Activated naive CD4-positive, alpha-beta T cell treated with anti-CD3 and anti-CD28 coated beads, Interleukin-2, amount 50 U/mL, for 16 hours (primary cell): ENCODE measurements around the gene TP53RK.
A peak's percentile ranks its signal among the peaks of the same experiment; 100 is the strongest.
"Not testable (repeated sequence)": the region's sequence is repeated elsewhere in the genome, so short reads cannot be mapped to it uniquely, and the experiment has no call there.

Source experiments
- DNase-seq: peaks from one replicate; pipeline ENCODE4 v3.0.0-alpha.2; 2020

Gene TP53RK

DNA sequence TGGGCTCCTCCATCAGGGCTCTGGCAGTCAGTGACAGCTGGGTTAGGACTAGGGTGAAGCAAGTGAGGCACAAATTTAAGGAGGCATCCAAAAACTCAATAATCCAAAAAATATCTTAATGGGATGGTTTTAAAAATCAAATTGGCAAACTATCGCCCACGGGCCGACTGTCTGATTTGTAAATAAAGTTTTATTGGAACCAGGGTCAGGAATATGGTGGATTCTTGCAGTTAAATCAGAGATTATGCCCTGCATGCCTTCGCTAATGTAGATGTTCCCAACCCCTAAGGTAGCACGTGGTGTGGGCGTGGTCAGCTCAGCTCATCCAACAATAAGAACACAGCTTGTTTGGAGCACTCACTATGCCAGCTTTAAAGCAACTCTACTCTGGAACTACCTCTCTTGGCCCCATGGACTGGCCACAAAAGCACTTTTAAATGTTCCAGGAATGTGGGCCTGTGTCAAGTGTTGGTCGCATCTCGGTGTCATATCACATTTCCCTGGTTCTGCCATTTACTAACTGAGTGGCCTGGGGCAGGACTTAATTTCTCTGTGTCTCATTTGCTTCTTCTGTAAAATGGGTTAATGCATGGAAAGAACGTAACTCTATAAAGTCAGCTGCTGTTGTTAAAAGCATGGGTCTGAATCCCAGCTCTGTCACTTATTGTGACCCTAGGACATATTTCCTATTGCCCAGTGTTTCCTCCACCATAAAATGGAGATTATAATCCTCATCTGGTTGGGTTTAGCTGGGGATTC is 7.0 kb downstream of the TP53RK start:
- DNase-seq = no peak

DNA sequence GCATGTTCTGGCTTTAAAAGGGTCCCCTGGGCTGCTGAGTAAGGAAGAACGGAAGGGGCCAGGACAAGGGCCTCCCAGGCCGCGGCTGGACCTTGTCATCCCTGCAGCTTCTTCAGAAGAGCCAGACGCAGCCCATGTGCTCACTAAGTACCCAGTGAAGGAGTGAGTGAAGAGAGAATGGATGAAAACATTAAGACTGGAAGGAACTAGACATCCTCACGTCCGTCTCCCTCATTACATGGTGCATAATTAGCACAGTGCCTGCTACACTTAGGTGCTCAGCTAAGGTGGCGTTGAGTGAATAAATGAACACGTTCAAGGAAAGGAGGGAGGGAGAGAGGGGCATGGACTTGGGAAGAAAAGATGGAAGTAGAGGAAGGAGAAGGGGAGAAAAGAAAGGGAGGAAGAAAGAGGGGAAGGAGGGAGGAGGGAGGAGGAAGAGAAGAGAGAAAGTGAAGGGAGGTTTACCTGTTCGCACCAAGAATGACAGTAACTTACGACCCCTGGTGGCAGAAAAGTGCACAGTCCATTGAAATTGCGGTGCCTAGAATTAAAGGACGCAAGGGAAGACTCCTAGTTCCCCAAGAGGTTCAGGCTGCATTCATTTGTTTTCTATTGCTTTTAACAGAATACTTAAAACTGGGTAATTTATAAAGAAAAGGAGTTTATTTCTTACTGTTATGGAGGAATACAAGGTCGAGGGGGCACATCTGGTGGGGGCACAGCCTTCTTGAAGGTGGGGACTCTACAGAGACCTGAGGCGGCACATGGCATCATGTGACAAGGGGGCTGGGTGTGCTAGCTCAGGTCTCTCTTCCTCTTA is 8.0 kb downstream of the TP53RK start:
- peak; percentile 67 for DNase-seq

DNA sequence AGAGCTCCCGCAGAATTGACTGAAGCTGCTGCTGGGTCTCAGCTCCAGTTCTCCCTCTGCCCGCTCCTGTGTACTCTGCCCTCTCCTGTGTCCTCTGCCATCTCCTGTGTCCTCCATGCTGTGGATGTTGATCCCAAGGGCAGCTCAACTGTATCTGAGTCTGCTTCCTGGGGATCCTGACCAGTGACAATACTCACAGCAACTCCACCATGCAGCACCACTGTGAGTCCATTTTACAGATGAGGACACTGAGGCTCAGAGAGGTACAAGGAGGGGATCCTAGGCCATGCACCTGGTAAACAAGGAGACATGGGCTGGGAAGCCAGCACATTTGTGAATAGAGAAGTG is 8.6 kb downstream of the TP53RK start:
- no peak for DNase-seq

DNA sequence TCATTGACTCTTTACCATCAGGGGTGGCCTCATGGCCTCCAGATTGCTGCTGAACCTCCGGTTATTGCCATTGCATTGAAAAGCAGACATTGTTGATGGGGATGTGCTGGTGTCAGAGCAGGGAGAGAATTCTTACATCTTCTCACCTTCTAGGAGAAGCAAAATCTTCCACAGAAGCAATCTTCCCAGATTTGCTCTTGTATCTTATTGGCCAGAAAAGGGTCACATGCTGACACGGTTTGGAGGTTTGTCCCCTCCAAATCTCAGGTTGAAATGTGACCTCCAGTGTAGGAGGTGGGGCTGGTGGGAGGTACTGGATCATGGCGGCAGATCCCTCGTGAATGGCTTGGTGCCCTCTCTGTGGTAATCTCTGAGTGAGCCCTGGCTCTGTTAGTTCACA is 10.7 kb downstream of the TP53RK start:
- DNase-seq = no peak

DNA sequence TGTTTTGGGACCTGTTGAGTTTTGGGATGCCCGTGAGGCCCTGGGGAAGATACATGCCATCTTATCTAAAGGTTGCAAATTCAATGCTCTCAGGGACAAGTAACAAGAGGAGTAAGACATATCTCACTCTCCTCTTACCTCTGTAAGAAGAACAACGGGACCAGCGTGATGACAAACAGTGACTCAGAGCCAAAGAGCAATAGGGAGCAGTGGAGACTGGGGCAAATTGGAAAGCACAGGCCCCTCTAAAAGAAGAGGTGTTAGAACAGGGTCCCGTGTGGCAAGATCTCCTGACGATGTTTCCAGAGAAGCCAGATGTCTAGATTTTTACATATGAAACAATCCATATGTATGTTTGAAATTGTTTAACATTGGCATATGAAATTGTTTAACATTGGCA is 11.6 kb downstream of the TP53RK start:
- DNase-seq = no peak

DNA sequence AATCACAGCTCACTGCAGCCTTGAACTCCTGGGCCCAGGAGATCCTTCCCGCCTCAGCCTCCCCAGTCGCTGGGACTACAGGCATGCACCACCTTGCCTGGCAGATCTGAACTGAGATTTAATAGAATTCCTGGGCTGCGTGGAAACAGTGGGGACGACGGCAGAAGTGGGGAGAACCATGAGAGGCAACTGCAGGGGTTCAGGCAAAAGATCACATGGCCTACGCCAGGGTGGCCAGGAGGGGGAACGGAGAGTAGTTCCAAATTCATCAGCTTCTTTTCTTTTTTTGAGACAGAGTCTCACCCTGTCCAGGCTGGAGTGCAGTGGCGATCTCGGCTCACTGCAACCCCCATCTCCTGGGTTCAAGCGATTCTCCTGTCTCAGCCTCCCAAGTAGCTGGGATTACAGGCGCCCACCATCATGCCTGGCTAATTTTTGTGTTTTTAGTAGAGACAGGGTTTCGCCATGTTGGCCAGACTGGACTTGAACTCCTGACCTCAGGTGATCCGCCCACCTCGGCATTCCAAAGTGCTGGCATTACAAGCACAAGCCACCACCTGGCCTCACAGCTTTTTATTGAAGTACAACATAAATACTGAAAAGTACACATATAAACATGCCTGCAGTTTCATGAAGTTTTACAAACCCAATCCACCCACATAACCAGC is 12.5 kb downstream of the TP53RK start:
- DNase-seq = not testable (repeated sequence)

DNA sequence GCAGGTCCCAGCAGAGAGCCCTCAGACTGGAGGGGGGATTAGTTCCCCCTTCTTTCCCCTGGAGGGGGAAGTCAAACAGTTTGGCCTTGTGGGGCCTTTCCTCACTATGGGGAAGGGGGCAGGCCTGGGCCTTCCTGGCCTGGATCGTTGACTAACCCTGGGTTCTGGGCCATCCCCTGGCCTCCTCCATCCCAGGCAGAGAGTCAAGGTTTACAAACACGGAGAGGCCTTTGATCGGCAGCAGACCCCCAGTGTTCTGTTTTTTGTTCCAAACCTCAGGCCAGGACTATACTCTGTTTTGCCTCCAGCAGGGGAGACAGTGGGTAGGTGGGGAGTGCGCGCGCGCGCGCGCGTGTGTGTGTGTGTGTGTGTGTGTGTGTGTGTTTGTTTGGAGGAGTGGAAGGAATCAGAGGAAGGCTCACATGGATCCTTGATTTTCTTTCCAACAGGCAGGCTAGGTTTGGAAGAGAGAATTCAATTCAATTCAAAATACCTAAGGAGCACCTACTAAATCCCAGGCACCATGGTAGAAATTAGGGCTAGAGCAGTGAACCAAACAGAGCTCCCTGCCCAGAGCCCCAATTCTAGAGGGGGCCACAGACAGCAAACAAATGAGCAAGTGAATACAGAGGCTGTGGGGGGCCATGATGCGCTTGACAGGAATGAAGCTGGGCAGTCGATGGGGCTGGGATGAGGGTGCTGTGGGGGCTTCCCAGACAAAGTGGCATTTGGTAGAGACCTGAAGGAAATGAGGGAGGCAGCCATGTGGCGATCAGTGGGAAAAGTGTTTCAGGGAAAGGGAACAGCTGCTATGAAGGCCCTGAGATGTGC is 14.8 kb downstream of the TP53RK start:
- no peak for DNase-seq

DNA sequence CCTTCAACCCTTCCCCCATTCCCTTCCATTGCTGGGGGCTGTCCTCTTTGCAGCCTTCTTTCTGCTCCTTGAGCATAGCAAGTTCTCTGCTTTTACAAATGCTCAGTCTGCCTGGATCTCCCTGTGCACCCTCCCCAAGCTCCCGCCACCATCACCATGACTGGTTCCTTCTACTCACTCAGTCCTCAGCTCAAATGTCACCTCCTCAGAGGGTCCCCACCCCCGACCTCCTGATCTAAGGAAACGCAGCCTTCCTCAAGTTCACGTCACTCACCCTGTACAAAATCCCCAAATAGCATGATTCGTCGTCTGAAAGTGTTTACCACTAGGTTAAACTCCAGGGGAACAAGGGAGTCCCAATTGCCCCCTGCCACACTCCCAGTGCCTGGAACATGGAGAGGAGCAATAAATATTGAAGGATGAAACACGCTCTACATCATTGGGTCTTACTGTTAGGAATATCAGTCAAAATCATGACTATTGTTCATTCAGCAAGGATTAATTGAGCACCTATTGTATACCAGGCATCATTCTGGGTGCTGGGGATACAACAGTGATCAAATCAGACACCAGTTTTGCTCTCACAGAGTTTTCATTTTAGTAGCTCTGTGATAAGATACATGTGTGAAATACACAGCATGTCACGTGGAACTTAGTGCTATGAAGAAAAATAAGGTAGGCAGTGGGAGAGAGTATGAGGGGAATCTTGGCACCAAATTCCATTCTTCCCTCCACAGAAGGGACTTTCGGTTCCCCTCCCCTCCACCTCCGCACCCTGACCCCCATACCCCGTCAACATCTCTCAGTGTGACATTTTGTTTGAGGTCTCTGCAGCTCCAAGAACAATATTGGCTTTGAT is 15.6 kb downstream of the TP53RK start:
- DNase-seq = no peak

DNA sequence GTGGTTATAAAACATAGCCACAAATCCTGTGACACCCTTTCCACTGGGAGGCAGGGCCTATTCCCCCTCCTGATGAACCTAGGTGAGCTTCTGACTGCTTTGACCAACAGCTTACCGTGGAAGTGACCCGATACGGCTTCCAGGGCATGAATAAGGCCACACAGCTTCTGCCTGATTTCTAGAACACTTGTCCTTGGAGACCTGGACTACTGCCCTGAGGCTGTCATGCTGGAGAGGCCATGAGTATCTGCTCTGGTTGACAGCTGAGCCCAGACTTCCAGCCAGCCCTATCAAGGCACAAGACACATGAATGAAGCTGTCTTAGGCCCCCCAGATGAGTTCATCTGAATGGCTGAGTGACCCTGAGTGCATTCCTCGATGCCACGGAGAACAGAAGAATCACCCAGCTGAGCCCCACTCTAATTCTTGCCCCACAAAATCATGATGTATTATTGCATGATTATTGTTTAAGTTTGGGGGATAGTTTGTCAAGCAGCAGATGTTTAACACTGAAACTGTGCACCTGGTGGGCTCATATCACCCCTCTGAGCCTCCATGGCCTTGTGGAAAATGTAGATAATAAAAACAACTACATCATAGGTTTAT is 16.6 kb downstream of the TP53RK start:
- no peak for DNase-seq

DNA sequence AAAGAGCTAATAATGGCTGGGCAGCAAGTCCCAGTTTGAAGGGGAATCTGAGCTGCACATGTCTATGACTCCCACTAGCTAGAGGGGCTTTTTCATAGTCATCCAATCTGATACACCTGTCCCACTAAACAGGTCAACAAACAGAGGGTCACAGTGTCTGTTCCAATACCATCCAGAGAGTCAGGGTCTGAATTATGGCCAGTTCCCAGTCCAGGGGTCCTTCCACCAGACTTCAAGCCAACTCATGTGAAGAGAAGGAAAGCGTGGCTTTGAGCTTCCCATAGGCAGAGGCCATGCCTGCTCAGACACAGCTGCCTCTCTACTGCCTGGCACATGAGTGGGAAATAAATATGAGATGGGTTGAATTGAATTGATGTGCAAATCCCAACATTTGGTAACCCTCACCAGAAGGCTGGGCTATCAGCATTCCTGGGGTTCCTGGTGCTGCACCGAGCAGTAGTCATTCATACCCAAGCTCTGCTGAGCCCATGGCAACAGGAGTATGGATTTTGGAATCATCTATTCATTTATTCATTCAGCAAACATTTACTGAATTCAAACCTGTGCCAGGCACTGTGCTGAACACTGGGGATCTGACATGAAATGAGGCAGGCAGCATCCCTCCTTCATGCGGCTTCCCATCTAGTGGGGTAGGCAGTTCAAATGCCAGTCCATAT is 17.2 kb downstream of the TP53RK start:
- no peak for DNase-seq

DNA sequence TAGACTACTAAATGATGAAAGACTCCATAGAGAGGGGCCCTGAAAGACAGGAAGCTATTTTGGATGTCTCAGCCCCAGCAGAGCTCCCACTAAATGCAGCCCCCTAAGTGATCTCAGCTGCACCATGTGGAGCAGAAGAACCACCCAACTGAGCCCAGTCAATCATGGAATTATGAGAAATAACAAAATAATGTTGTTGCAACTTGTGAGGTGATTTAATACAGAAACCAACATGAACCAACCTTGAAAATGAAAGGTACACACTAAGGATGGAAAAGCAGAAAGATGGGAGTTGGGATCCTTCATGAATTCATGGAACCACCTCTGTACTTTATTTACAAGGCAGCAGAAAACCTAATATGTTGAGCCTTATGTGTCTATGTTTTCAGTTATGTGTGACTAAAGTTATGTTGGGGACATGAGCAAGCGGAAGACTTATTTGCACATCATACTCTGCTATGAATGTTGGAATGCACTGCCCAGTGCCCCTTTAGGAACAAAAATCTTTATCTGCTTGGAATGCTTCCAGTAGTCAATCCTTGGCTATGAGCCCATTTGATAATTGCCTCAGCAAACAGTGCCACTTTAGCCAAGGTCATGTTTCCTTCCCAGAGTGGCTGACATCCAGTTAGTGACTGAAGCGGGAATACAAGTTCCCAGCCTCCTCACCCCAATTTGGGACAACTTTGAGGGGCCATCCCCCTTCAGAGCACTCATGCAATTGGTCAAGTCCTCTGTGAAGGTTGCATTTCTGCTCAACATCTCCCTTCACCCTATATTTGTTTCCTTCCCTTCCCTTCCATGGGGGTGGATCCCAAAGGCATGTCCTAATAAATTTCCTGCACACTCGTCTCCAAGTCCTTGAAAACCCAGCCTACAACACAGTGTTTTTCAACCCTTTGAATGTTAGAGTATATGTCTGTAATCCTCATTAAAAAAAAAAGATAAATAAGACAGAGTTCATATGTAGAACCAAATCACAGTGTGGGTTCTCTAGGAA is 18.4 kb downstream of the TP53RK start:
- no peak for DNase-seq

DNA sequence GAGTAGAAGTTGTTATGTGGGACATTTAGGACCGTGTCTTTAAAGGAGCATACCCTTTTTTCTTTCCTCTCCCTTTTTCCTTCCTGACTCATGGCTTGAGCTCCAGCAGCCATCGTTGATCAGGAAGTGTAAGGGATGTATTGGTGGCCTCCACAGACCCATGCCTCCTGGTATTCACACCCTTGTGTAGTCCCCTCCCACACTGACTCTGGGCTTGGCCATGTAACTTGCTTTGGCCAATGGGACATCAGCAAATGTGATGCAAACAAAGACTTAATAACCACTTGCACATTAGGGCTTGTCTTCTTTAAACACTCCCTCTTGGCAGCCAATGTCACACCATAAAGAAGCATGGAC is 19.0 kb downstream of the TP53RK start:
- DNase-seq = no peak

DNA sequence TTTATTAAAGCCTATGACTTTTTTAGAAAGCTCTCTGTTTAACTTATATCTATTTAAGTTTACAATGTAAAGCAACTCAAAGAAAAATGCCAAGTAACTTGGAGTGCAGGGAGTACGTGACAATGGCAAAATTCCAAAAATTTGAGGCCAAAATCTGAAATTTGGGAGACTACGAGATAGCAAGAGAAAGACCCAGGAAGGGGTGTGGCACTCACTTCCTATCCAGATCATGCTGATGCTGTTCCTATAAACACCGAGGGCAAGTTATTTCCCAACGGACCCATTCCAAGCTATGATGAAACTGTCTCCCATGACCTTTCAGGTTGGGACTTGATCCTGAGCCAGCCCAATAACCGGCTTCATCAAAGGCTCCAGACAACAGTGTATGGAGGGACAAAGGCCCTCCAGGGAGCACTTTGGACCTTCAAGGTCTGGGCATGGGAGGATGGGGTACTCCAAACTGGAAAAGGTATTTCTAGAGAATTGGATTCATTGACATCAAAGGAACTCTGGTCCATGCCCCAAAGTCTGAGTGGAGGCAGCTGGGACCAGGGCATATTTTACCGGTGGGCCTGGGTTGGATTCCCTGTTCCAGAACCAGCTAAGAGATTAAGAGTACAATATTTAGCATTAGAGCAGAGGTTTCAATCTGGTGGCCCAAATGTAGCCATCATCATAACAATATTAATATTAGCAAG is 22.3 kb downstream of the TP53RK start:
- DNase-seq = no peak

DNA sequence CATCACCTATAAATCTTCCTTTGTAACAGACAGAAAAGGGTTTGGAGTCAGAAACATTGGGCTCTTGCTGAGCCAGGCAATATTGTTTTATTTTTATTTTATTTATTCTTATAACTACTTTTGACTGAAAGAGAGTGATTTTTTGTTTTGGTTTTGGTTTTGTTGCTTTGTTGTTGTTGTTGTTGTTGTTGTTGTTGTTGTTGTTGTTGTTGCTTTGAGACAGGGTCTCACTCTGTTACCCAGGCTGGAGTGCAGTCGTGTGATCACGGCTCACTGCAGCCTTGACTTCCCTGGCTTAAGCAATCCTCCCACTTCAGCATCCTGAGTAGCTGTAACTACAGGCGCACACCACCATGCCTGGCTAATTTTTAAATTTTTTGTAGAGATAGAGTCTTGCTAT is 22.9 kb downstream of the TP53RK start:
- no peak for DNase-seq

DNA sequence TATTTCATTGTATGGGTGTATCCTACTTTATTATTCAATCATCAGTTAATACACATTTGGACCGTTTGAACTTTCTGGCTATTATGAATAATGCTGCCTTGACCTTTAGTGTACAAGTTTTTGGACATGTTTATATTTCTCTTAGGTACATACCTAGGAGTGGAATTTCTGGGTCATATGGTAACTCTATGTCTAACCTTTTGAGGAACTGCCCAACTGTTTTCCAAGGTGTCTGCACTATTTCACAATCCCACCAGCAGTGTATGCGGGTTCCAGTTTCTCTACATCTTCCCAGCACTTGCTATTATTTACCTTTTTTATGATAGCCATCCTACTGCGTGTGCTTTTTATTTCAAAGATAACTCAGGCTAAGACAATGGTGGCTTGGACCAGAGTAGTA is 23.6 kb downstream of the TP53RK start:
- no peak for DNase-seq

DNA sequence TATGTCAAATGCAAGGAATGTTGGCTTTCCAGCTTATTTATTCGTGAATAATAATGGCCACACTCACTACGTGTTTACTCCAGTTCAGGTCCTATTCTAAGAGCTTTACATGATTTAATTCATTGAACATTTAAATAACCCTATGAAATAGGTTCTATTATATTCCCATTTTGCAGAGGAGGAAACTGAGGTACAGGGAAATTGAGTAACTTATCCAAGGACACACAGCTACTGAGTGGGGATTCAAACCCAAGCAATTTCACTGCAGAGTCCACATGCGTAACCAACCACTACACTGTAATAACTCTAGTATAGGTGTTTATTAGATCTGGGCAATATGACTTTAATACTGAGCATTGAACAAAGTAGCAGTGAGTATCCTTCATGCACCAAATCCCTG is 25.7 kb downstream of the TP53RK start:
- no peak for DNase-seq

DNA sequence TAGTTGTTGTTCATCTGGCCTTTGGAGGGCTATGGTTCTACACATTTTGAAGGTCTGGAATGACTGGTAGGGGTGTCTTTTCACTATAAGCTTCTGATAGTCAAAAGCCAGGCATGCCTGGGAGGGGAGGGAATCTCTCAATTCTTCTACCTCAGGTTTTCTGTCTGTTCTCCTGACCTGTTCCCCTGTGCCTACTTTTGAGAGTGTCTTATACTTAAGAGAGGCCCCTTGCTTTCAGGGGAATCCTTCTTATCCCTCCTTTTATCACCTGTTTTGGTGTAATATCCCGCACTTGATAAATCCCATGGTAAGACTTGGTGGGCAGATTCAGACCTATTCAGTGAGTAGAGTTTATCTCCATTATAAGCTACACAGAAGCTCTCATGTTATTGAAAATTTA is 27.6 kb downstream of the TP53RK start:
- DNase-seq = no peak

DNA sequence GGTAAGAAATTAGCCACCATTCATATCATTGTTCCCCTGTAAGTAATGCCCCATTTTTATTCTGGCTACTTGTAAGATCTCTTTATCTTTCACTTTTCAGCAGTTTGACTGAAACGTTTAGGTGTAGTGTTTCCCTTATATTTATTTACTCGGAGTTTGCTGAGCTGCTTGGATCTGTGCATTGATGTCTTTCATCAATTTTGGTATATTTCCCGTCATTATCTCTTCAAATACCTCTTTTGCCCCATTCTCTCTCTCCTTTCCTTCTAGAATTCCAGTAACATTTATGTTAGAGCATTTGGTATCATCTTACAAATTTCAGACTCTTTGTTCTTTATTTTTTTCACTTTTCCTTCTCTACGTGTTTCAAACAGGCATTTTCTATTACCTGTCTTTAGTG is 28.8 kb downstream of the TP53RK start:
- DNase-seq = no peak

DNA sequence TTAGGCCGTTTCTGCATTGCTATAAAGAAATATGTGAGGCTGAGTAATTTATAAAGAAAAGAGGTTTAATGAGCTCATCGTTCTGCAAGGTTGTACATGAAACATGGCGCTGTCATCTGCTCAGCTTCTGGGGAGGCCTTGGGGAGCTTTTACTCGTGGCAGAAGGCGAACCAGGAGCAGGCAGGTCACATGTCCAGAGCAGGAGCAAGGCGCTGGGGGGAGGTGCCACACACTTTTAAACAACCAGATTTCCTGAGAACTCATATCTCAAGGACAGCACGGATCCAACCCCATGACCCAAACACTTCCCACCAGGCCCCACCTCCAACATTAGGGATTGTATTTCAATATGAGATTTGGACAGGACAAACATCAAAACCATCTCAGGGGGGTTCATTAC is 31.6 kb downstream of the TP53RK start:
- DNase-seq = no peak
